HG02884 (cell line): ENCODE results near the gene XPO6.
"Not testable (repeated sequence)": the region's sequence is repeated elsewhere in the genome, so short reads cannot be mapped to it uniquely, and the experiment has no call there.

Experiments
- ATAC-seq: cut with Tn5 transposase; IDR thresholded peaks from one replicate; pipeline ENCODE4 v1.9.1; 2021; ENCODE audit warnings: mild to moderate bottlenecking, moderate library complexity; ENCODE audit not compliant: unreplicated experiment

XPO6 gene

GRCh38 chr16:28120754-28121153 lies 91.0 kb downstream of the XPO6 start:
- ATAC-seq: no peak

GRCh38 chr16:28118637-28119036 lies 93.1 kb downstream of the XPO6 start:
- ATAC-seq: no peak

- ATAC-seq: no peak
Observed at GRCh38 chr16:28117168-28117565, 94.6 kb downstream of the XPO6 start.

GRCh38 chr16:28115866-28116265 lies 95.9 kb downstream of the XPO6 start:
- ATAC-seq: not testable (repeated sequence)

GRCh38 chr16:28112908-28113307 lies 98.9 kb downstream of the XPO6 start:
- no peak for ATAC-seq

- no peak for ATAC-seq
Observed at GRCh38 chr16:28110977-28111376, 100.8 kb downstream of the XPO6 start.

- ATAC-seq: no peak
Observed at GRCh38 chr16:28110479-28110878, 101.3 kb downstream of the XPO6 start.

- no peak for ATAC-seq
Observed at GRCh38 chr16:28110074-28110473, 101.7 kb downstream of the XPO6 start.

- ATAC-seq: no peak
Observed at GRCh38 chr16:28108590-28109247, 103.0 kb downstream of the XPO6 start.

GRCh38 chr16:28107232-28107631 lies 104.5 kb downstream of the XPO6 start:
- ATAC-seq: no peak

GRCh38 chr16:28106467-28107215 lies 105.1 kb downstream of the XPO6 start:
- ATAC-seq: no peak

GRCh38 chr16:28105954-28106353 lies 105.8 kb downstream of the XPO6 start:
- no peak for ATAC-seq

- no peak for ATAC-seq
Observed at GRCh38 chr16:28105297-28105696, 106.5 kb downstream of the XPO6 start.

GRCh38 chr16:28104404-28104803 lies 107.4 kb downstream of the XPO6 start:
- ATAC-seq: no peak

GRCh38 chr16:28103516-28104170 lies 108.1 kb downstream of the XPO6 start:
- no peak for ATAC-seq

GRCh38 chr16:28101533-28101890 lies 110.3 kb downstream of the XPO6 start:
- no peak for ATAC-seq

- no peak for ATAC-seq
Observed at GRCh38 chr16:28100810-28101532, 110.8 kb downstream of the XPO6 start.

- ATAC-seq: no peak
Observed at GRCh38 chr16:28098959-28099945, 112.5 kb downstream of the XPO6 start.

- ATAC-seq: no peak
Observed at GRCh38 chr16:28098171-28098958, 113.4 kb downstream of the XPO6 start.
